K562 (cell line): ENCODE data around the gene FLOT2.

Experiments
- CBX5 ChIP-seq: IDR thresholded peaks from 2 replicates; pipeline ENCODE4 v1.6.1; 2014; ENCODE audit warnings: low read depth, borderline replicate concordance
- CTCF ChIP-seq, 3 experiments: IDR thresholded peaks in 2 of 3; conservative IDR thresholded peaks in 1 of 3; 2 replicates each; pipeline ENCODE4 v1.5.1; 2011 to 2012; ENCODE audit warnings: low read length in 3 of 3, mild to moderate bottlenecking in 3 of 3, control low read depth in 2 of 3, improper control_type of control experiment in 1 of 3, inconsistent platforms in 1 of 3, low read depth in 1 of 3, mixed read lengths in 1 of 3, moderate library complexity in 1 of 3; ENCODE audit not compliant: insufficient read depth in 2 of 3
- SIN3A ChIP-seq, 2 experiments: fragments of 150-350 bp in 1 of 2; IDR thresholded peaks; 2 replicates each; pipeline ENCODE4 v1.6.1; 2011 to 2016; ENCODE audit warnings: borderline replicate concordance in 2 of 2, low read depth in 2 of 2, low read length in 2 of 2, mild to moderate bottlenecking in 2 of 2, moderate library complexity in 2 of 2; ENCODE audit not compliant: control insufficient read depth in 1 of 2
- ZNF324 ChIP-seq: fragments of 250-450 bp; sonication (Bioruptor Pico); IDR thresholded peaks from 2 replicates; pipeline ENCODE4 v1.4.0; 2020; ENCODE audit warnings: mild to moderate bottlenecking
- ZNF436 ChIP-seq: fragments of 250-450, 450-650 bp; sonication (Bioruptor Pico); formaldehyde crosslinking; IDR thresholded peaks from 2 replicates; pipeline ENCODE4 v1.7.0; 2020; ENCODE audit warnings: mild to moderate bottlenecking
- TF ChIP-seq, protein P1 (sequence below): fragments of 200-800 bp; sonication (Bioruptor generic); IDR thresholded peaks from 2 replicates; pipeline ENCODE4 v1.6.1; 2017; ENCODE audit warnings: missing genetic modification characterization, missing compliant biosample characterization

DNA sequence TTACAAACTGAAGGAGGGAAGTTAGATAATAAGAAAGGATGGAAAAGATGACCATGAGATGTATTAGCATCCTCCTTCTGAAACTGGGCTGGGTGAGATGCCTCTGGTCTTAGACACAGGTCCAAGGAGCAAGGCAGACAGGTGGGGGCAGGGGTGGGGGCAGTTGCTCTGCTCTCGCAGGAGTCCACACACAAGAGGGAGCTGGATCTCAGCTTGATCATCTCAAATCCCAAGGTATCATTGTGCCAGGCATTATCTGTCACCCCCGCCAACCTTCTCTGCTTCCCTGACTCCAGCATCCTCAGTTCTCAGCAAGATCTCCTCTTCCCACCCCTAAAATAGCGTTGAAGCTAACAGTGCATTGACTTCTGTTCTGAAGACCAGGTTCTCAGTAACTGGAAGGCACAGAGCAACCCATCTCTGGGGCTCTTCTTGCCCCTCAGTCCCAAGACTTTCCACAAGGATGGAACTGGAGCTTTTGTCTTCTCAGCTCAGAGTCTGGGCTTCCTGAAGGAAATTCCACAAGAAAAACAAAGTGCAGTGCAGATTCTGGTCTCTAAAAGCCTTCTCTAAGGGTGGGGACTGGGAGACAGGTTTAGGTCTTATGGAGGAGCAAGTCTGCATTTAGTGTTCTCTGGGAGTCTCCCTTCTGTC lies 1.6 kb downstream of the FLOT2 start:
- TF ChIP-seq, protein P1, sequence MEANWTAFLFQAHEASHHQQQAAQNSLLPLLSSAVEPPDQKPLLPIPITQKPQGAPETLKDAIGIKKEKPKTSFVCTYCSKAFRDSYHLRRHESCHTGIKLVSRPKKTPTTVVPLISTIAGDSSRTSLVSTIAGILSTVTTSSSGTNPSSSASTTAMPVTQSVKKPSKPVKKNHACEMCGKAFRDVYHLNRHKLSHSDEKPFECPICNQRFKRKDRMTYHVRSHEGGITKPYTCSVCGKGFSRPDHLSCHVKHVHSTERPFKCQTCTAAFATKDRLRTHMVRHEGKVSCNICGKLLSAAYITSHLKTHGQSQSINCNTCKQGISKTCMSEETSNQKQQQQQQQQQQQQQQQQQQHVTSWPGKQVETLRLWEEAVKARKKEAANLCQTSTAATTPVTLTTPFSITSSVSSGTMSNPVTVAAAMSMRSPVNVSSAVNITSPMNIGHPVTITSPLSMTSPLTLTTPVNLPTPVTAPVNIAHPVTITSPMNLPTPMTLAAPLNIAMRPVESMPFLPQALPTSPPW, result no peak
- TF ChIP-seq CTCF (IDR thresholded peaks at IDR 0.05 in 2 of 3, conservative IDR thresholded peaks at IDR 0.05 in 1 of 3; ENCODE audit: insufficient read depth in 2 of 3, low read depth in 1 of 3, low read length in 3 of 3) (no peak), ZNF324 (CRISPR knock-in tag) (no peak), ZNF436 (CRISPR knock-in tag) (no peak), SIN3A (IDR thresholded peaks at IDR 0.05; ENCODE audit: borderline replicate concordance in 2 of 2, control insufficient read depth in 1 of 2, low read depth in 2 of 2, low read length in 2 of 2) (no peak), CBX5 (no peak)
